HepG2 (cell line): ENCODE measurements around the gene PFN1. TPM values are rescaled to one million over a fixed set of nuclear protein-coding genes. Genes with fewer than 3 reads are reported as not detected.

ENCODE experiments used
- ESRRA ChIP-seq: sonication (generic); formaldehyde crosslinking; IDR thresholded peaks from 2 replicates; pipeline ENCODE4 v1.5.1; 2020; ENCODE audit warnings: mild to moderate bottlenecking, low read depth, missing genetic modification reagents
- JARID2 ChIP-seq: sonication (generic); formaldehyde crosslinking; IDR thresholded peaks from 2 replicates; pipeline ENCODE4 v1.8.1; 2023; ENCODE audit warnings: missing genetic modification reagents, inconsistent platforms; ENCODE audit not compliant: insufficient replicate concordance
- MTF2 ChIP-seq: sonication (generic); formaldehyde crosslinking; IDR thresholded peaks from 2 replicates; pipeline ENCODE4 v1.5.0; 2020; ENCODE audit warnings: missing genetic modification reagents, borderline replicate concordance
- POLR2AphosphoS2 ChIP-seq: IDR thresholded peaks from 2 replicates; pipeline ENCODE4 v1.6.1; 2011; ENCODE audit warnings: low read depth, low read length, improper control_type of control experiment
- SNAI1 ChIP-seq: sonication (generic); formaldehyde crosslinking; IDR thresholded peaks from 2 replicates; pipeline ENCODE4 v1.5.0; 2020; ENCODE audit warnings: mild to moderate bottlenecking, missing genetic modification reagents, borderline replicate concordance
- STAT6 ChIP-seq: sonication (generic); formaldehyde crosslinking; IDR thresholded peaks from 2 replicates; pipeline ENCODE4 v1.4.0; 2020; ENCODE audit warnings: missing genetic modification reagents, mild to moderate bottlenecking, borderline replicate concordance
- TAF1 ChIP-seq: sonication (generic); formaldehyde crosslinking; IDR thresholded peaks from 2 replicates; pipeline ENCODE4 v1.4.0; 2020; ENCODE audit warnings: missing genetic modification reagents
- TIGD3 ChIP-seq: sonication (generic); formaldehyde crosslinking; IDR thresholded peaks from 2 replicates; pipeline ENCODE4 v1.5.1; 2020; ENCODE audit warnings: mild to moderate bottlenecking, missing genetic modification reagents, borderline replicate concordance
- ZBTB8A ChIP-seq: sonication (generic); formaldehyde crosslinking; IDR thresholded peaks from 2 replicates; pipeline ENCODE4 v1.4.0; 2020; ENCODE audit warnings: mild to moderate bottlenecking, low read depth, missing genetic modification reagents, borderline replicate concordance
- ZHX2 ChIP-seq, 2 experiments: sonication (generic) in 1 of 2; formaldehyde crosslinking in 1 of 2; IDR thresholded peaks; 2 replicates each; pipeline versions ENCODE4 v1.6.1 to v1.9.0; 2014 to 2022; ENCODE audit warnings: antibody characterized with exemption in 1 of 2, borderline replicate concordance in 1 of 2, inconsistent platforms in 1 of 2, low read depth in 1 of 2, missing genetic modification reagents in 1 of 2
- ZNF225 ChIP-seq: sonication (generic); formaldehyde crosslinking; IDR thresholded peaks from 2 replicates; pipeline ENCODE4 v1.4.0; 2020; ENCODE audit warnings: mild to moderate bottlenecking, missing genetic modification reagents
- ZNF34 ChIP-seq: sonication (generic); formaldehyde crosslinking; IDR thresholded peaks from 2 replicates; pipeline ENCODE4 v1.4.0; 2020; ENCODE audit warnings: mild to moderate bottlenecking, missing genetic modification reagents, borderline replicate concordance
- ZNF441 ChIP-seq: sonication (generic); formaldehyde crosslinking; IDR thresholded peaks from 2 replicates; pipeline ENCODE4 v1.7.0; 2021; ENCODE audit warnings: missing genetic modification reagents, borderline replicate concordance
- ZNF574 ChIP-seq: sonication (generic); formaldehyde crosslinking; IDR thresholded peaks from 2 replicates; pipeline ENCODE4 v1.4.0; 2020; ENCODE audit warnings: missing genetic modification reagents
- polyA plus RNA-seq, 8 experiments: library from polyadenylated mRNA; depleted of rRNA in 3 of 8; stranded (reverse) in 7 of 8; unstranded in 1 of 8; fragments of >200 nt; fragmentation: Illumina TruSeq in 4 of 8; extraction: Trizol in 4 of 8; gene quantifications; 2 replicates each; pipeline versions ENCODE4 v1.2.1 to v1.2.3, GENCODE V29; 2011 to 2016; ENCODE audit warnings: low read depth in 4 of 8, missing spikeins in 1 of 8, mixed read lengths in 1 of 8; ENCODE audit not compliant: insufficient read depth in 1 of 8
- total RNA-seq, 5 experiments: library from RNA; depleted of rRNA; stranded (reverse); fragments of >200 nt; fragmentation: Illumina TruSeq; extraction: Trizol; gene quantifications; 2 replicates each; pipeline ENCODE4 v1.2.3, GENCODE V29; 2016; ENCODE audit warnings: low read depth in 1 of 5

Gene PFN1
- total and polyA plus RNA-seq, 2 of the 13 experiments (the other 11 are each of a cell fraction or from before 2014, with no cell fraction given) = 494 to 613 TPM

GRCh38 chr17:4947411-4948165 is 742 bp downstream of the PFN1 start (continued):
- TF ChIP-seq ZNF574 (CRISPR knock-in tag) (0 out of 2 replicates have a peak, but pooled peaks have one; percentile 30), MTF2 (CRISPR knock-in tag) (no peak), STAT6 (CRISPR knock-in tag) (no peak), JARID2 (no peak), ZBTB8A (CRISPR knock-in tag) (no peak), SNAI1 (CRISPR knock-in tag) (0 out of 2 replicates have a peak, but pooled peaks have one; percentile 40), TIGD3 (CRISPR knock-in tag) (no peak; the same call in 1 of the 2 replicates), POLR2AphosphoS2 (no peak), ZHX2 (IDR thresholded peaks at IDR 0.05; ENCODE audit: low read depth) (no peak), ZHX2 (CRISPR knock-in tag; IDR thresholded peaks at IDR 0.05; ENCODE audit: borderline replicate concordance) (peak; percentile 28; the same call in 1 of the 2 replicates), ZNF34 (CRISPR knock-in tag) (no peak), ESRRA (CRISPR knock-in tag) (peak; percentile 9; the same call in 1 of the 2 replicates), ZNF225 (CRISPR knock-in tag) (0 out of 2 replicates have a peak, but pooled peaks have one; percentile 72), TAF1 (CRISPR knock-in tag) (peak; percentile 65), ZNF441 (CRISPR knock-in tag) (peak; percentile 50; the same call in 1 of the 2 replicates)
